Neural cell (in vitro differentiated cells): ENCODE data around the gene CTRB2. TPM values are rescaled to one million over a fixed set of nuclear protein-coding genes. Genes with fewer than 3 reads are reported as not detected.

Experiments used
- H2AFZ ChIP-seq: fragments of 200-600, 300-800 bp; sonication (generic), shearing (Covaris generic); 2 replicates; pipeline ENCODE4 v1.6.0; 2014; ENCODE audit warnings: low read depth, mild to moderate bottlenecking, antibody characterized with exemption, low read length, moderate library complexity
- H3F3A ChIP-seq: fragments of 200-600 bp; shearing (Covaris generic); 2 replicates; pipeline ENCODE4 v1.6.1; 2016; ENCODE audit warnings: mild to moderate bottlenecking, moderate library complexity, mixed read lengths, antibody characterized with exemption, low read length; ENCODE audit not compliant: insufficient read depth, poor library complexity, severe bottlenecking
- H3K27ac ChIP-seq: fragments of 200-600, 300-800 bp; sonication (generic), shearing (Covaris generic); 2 replicates; pipeline ENCODE4 v1.5.1; 2014; ENCODE audit warnings: mild to moderate bottlenecking, low read length, moderate library complexity
- H3K27me3 ChIP-seq: fragments of 300-800, 200-600 bp; sonication (generic), shearing (Covaris generic); 2 replicates; pipeline ENCODE4 v1.6.0; 2014; ENCODE audit warnings: mild to moderate bottlenecking, low read depth, low read length, moderate library complexity; ENCODE audit not compliant: insufficient read depth
- H3K36me3 ChIP-seq: fragments of 300-800, 200-600 bp; sonication (generic), shearing (Covaris generic); 2 replicates; pipeline ENCODE4 v1.5.1; 2014; ENCODE audit warnings: mild to moderate bottlenecking, antibody characterized with exemption, low read length, moderate library complexity; ENCODE audit not compliant: insufficient read depth
- H3K4me2 ChIP-seq: fragments of 300-800, 200-600 bp; sonication (generic), shearing (Covaris generic); 2 replicates; pipeline ENCODE4 v1.6.0; 2014; ENCODE audit warnings: mild to moderate bottlenecking, low read length
- H3K4me3 ChIP-seq: fragments of 300-800, 200-600 bp; sonication (generic), shearing (Covaris generic); 2 replicates; pipeline ENCODE4 v1.5.1; 2014; ENCODE audit warnings: mild to moderate bottlenecking, low read length, moderate library complexity
- H3K79me2 ChIP-seq: fragments of 200-600 bp; shearing (Covaris generic); replicated peaks from 2 replicates; pipeline ENCODE4 v1.6.0; 2014; ENCODE audit warnings: mild to moderate bottlenecking, low read length, moderate library complexity; ENCODE audit not compliant: insufficient read depth
- H3K9ac ChIP-seq: fragments of 300-800, 200-600 bp; sonication (generic), shearing (Covaris generic); 2 replicates; pipeline ENCODE4 v1.6.1; 2016; ENCODE audit warnings: mild to moderate bottlenecking, low read length, mixed read lengths
- H3K9me2 ChIP-seq: fragments of 200-600 bp; shearing (Covaris generic); 2 replicates; pipeline ENCODE4 v1.6.1; 2016; ENCODE audit warnings: mild to moderate bottlenecking, low read length, mixed read lengths; ENCODE audit not compliant: insufficient read depth
- H3K9me3 ChIP-seq: fragments of 200-600, 300-800 bp; sonication (generic), shearing (Covaris generic); 2 replicates; pipeline ENCODE4 v1.6.1; 2016; ENCODE audit warnings: mild to moderate bottlenecking, mixed run types, low read length, moderate library complexity, mixed read lengths
- H4K20me1 ChIP-seq: fragments of 200-600 bp; shearing (Covaris generic); 2 replicates; pipeline ENCODE4 v1.6.1; 2016; ENCODE audit warnings: mild to moderate bottlenecking, mixed run types; ENCODE audit not compliant: insufficient read depth
- CTCF ChIP-seq: fragments of 450-650 bp; IDR thresholded peaks from 2 replicates; pipeline ENCODE4 v1.5.1; 2014; ENCODE audit warnings: antibody characterized with exemption, mild to moderate bottlenecking, moderate library complexity; ENCODE audit not compliant: poor library complexity, severe bottlenecking
- EP300 ChIP-seq: fragments of 450-650 bp; conservative IDR thresholded peaks from 2 replicates; pipeline ENCODE4 v1.6.1; 2014; ENCODE audit warnings: antibody characterized with exemption, mild to moderate bottlenecking, moderate library complexity; ENCODE audit not compliant: poor library complexity, severe bottlenecking
- EZH2 ChIP-seq: fragments of 200-600, 300-800 bp; shearing (Covaris generic), sonication (generic); IDR thresholded peaks from 2 replicates; pipeline ENCODE4 v1.6.1; 2014; ENCODE audit warnings: antibody characterized with exemption, low read length, borderline replicate concordance, mild to moderate bottlenecking; ENCODE audit not compliant: insufficient read depth, poor library complexity, severe bottlenecking
- MXI1 ChIP-seq: fragments of 450-650 bp; conservative IDR thresholded peaks from 2 replicates; pipeline ENCODE4 v1.6.1; 2014; ENCODE audit warnings: antibody characterized with exemption, mild to moderate bottlenecking; ENCODE audit not compliant: poor library complexity, severe bottlenecking
- POLR2AphosphoS5 ChIP-seq: IDR thresholded peaks from 2 replicates; pipeline ENCODE4 v1.6.1; 2012
- RAD21 ChIP-seq: fragments of 450-650 bp; conservative IDR thresholded peaks from 2 replicates; pipeline ENCODE4 v1.6.1; 2014; ENCODE audit warnings: antibody characterized with exemption, mild to moderate bottlenecking, moderate library complexity
- REST ChIP-seq: IDR thresholded peaks from 2 replicates; pipeline ENCODE4 v1.6.1; 2012; ENCODE audit warnings: borderline replicate concordance
- SMC3 ChIP-seq: fragments of 450-650 bp; conservative IDR thresholded peaks from 2 replicates; pipeline ENCODE4 v1.6.1; 2014; ENCODE audit warnings: antibody characterized with exemption, mild to moderate bottlenecking, moderate library complexity; ENCODE audit not compliant: poor library complexity
- TAF1 ChIP-seq: IDR thresholded peaks from 2 replicates; pipeline ENCODE4 v1.6.1; 2012; ENCODE audit warnings: low read depth
- polyA plus RNA-seq: library from polyadenylated mRNA; depleted of rRNA; stranded (reverse); fragments of >200 nt; gene quantifications from 2 replicates; pipeline ENCODE4 v1.2.3, GENCODE V29; 2014

CTRB2 gene
- polyA plus RNA-seq, 1 donor from 2014 or later = not detected

DNA sequence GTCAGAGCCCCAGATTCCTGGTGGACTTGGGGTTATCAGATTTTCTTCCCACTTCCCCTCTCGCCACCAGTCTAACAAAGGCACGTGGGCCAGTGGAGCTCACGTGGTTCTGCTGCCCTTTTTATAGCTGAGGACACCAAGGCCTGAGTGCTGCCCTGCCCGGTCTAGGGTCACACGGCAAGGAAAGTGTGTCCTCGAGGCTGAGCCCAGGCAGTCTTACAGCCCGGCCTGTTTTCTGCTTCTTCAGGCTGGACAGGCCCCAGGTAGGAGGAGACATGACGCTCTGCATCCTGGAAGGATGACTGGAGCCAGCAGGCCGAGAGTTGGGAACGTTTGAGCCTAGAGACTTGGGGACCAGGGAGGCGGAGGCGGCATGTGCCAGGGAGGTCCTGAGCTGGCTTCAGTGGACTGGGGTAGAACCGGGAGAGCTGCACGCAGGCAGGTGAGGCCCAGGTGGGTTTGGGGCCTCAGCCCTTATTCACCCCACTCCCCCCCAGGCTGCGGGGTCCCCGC lies 15.4 kb upstream of the CTRB2 start:
- no peak for TF ChIP-seq RAD21
- H3K27ac ChIP-seq = no peak overlapping the region
- H3K9me3 ChIP-seq = no peaks in the 10 kb centered on the region
- H3K9ac ChIP-seq = no peak overlapping the region
- H2AFZ ChIP-seq = no peak overlapping the region
- no peaks in the 10 kb centered on the region for H3K79me2 ChIP-seq
- H4K20me1 ChIP-seq = no peaks in the 10 kb centered on the region
- no peaks in the 10 kb centered on the region for H3K9me2 ChIP-seq
- no peak overlapping the region for H3K4me2 ChIP-seq
- no peaks in the 10 kb centered on the region for H3K27me3 ChIP-seq
- no peaks in the 10 kb centered on the region for H3K36me3 ChIP-seq
- H3K4me3 ChIP-seq = no peak overlapping the region
- H3F3A ChIP-seq = no peaks in the 10 kb centered on the region

DNA sequence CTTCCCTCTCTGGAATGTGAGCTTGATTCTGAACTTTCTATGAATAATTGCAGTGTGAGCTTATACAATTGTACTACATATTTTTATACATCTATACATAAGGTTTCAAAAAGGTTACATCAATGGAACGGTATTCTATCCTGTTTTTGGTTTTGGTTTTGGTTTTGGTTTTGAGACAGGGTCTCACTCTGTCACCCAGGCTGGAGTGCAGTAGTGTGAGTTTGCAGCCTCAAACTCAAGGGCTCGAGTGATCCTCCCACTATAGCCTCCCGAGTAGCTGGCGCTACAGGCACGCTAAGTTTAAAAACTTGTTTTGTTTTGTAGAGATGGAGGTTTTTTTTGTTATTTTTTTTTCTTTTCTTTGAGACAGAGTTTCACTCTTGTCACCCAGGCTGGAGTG lies 12.9 kb upstream of the CTRB2 start:
- no peaks in the 10 kb centered on the region for H3K9me3 ChIP-seq
- H2AFZ ChIP-seq = no peak overlapping the region
- no peaks in the 10 kb centered on the region for H3K9me2 ChIP-seq
- H3K4me3 ChIP-seq = no peak overlapping the region
- no peaks in the 10 kb centered on the region for H3K79me2 ChIP-seq
- TF ChIP-seq RAD21 = no peak
- TF ChIP-seq EP300 = no peak
- no peak for TF ChIP-seq TAF1
- no peak for TF ChIP-seq CTCF
- TF ChIP-seq SMC3 = no peak
- TF ChIP-seq REST = no peak
- no peak for TF ChIP-seq MXI1
- no peak for TF ChIP-seq POLR2AphosphoS5
- no peak for TF ChIP-seq EZH2
- no peaks in the 10 kb centered on the region for H3K27me3 ChIP-seq
- H3K4me2 ChIP-seq = no peak overlapping the region
- no peak overlapping the region for H3K27ac ChIP-seq
- H3K9ac ChIP-seq = no peak overlapping the region
- H3F3A ChIP-seq = no peaks in the 10 kb centered on the region
- H4K20me1 ChIP-seq = no peaks in the 10 kb centered on the region
- no peaks in the 10 kb centered on the region for H3K36me3 ChIP-seq

- TF ChIP-seq POLR2AphosphoS5 (no peak), EZH2 (no peak), SMC3 (no peak), CTCF (no peak), REST (no peak), MXI1 (no peak), EP300 (no peak), TAF1 (no peak), RAD21 (no peak)
These were observed 12.1 kb upstream of the CTRB2 start for GRCh38 chr16:75219088-75219487.

More at GRCh38 chr16:75219088-75219487, 12.1 kb upstream of the CTRB2 start:
- no peaks in the 10 kb centered on the region for H3K9me3 ChIP-seq
- no peaks in the 10 kb centered on the region for H3F3A ChIP-seq
- H3K4me3 ChIP-seq = no peak overlapping the region
- H3K9ac ChIP-seq = no peak overlapping the region
- no peaks in the 10 kb centered on the region for H3K27me3 ChIP-seq
- H3K4me2 ChIP-seq = no peak overlapping the region
- H4K20me1 ChIP-seq = no peaks in the 10 kb centered on the region
- H3K79me2 ChIP-seq = no peaks in the 10 kb centered on the region
- no peak overlapping the region for H3K27ac ChIP-seq
- no peak overlapping the region for H2AFZ ChIP-seq
- H3K9me2 ChIP-seq = no peaks in the 10 kb centered on the region
- no peaks in the 10 kb centered on the region for H3K36me3 ChIP-seq
